Activated CD4-positive, alpha-beta T cell treated with anti-CD3 and anti-CD28 coated beads, Interleukin-2, amount 50 U/mL, for 1 hour (primary cell): ENCODE data around the gene BBIP1.

Experiments used
- DNase-seq: peaks from one replicate; pipeline ENCODE4 v3.0.0-alpha.2; 2020

The BBIP1 gene

DNA sequence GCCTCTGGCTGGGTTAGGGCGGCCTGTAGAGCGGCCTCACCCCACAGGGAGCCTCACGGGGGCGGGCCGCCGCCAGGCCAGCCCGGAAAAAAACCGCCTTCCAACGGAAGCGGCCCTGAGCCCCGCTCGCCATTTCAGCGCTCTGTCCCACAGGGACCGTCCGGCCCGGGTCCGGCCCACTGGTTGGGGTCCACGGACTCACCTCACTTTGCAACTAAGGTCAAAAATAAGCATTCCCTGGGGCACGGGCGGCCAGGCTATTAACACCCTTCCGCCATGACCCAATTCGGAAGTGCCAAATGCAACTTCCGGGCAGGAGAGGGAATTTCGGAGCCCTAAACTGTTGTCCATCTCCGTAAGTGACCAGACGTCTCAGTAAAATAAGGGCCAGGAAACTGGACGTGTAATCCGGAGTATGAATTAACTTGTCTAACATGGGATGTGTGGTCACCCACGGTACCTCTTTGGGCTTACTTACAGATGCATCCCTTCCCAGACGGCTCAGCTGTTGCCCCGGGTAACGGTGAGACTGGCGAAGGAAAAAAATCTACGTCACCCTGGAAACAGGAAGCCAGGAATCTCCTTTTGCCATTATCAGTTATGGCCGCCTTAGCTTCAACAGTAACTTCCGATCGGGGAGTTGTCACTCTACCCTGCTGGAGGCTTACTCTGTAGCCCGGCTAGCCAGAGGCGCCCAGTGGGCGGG lies at the start of gene BBIP1:
TSS of gene BBIP1 (minus strand) at position 538 of the 706 bp plus-strand sequence. CDS start 1,023 bp downstream, outside the sequence.
- no peak for DNase-seq

GRCh38 chr10:110967645-110968044 lies 48.7 kb upstream of the BBIP1 start:
- DNase-seq: no peak

DNA sequence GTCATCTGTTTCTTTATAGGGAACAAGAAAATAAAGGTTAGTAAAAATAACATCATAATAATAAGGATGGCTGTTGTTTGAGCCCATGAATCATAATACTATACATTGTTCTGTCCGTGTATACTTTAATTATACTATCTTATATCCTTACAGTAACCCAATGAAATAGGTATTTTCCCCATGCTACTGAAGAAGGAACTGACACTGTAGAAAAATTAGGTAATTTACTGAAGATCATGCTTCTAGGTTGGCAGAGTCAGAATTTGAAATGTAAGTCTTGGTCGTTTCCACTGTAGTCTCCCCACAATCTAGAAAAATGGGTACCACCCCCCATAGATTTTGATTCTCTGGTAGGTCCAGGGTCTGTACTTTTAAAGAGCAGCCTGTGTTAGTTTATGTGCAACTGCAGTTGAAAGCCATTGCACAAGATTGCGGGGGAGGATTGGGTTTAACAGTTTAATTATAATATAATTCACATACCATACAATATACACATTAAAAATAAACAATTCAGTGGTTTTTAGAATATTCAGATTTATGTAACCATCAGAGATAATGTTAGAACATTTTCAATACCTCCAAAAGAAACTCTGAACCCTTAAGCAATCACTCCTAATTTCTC lies 48.1 kb upstream of the BBIP1 start:
- no peak for DNase-seq

- DNase-seq: no peak
Observed at GRCh38 chr10:110966146-110966545, 47.2 kb upstream of the BBIP1 start.

- DNase-seq: no peak
Observed at GRCh38 chr10:110965216-110965615, 46.2 kb upstream of the BBIP1 start.

DNA sequence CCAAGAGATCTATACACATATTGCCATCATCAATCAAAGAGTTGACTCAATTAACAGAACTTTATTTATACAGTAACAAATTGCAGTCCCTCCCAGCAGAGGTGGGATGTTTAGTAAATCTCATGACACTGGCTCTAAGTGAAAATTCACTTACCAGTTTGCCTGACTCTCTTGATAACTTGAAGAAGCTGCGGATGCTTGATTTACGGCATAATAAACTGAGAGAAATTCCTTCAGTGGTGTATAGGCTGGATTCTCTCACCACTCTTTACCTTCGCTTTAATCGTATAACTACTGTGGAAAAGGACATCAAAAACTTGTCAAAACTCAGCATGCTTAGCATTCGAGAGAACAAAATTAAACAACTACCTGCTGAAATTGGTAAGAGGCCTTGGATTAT lies 45.7 kb upstream of the BBIP1 start:
- no peak for DNase-seq

- no peak for DNase-seq
Observed at GRCh38 chr10:110963162-110963561, 44.2 kb upstream of the BBIP1 start.

DNA sequence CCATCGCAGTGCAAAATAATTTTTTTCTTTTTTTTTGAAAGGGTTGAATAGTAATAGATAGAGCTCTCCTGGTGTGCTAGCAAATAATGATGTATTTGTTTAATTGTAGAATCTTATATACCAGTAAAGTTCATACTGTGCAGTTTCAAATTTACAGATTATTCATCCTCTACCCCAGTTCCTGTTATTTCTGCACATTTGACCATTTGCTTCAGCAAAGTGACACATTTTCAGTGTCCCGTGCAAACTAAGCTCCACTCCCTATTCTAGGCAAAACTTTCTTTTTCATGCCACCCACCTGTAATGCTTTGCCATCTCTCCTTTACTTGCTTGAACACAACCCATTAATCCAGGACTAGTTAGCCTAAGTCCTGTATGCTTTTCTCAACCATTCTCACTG lies 43.5 kb upstream of the BBIP1 start:
- DNase-seq: no peak

GRCh38 chr10:110960333-110960712 lies 41.3 kb upstream of the BBIP1 start:
- no peak for DNase-seq

GRCh38 chr10:110959379-110960332 lies 40.7 kb upstream of the BBIP1 start:
- DNase-seq: no peak

- no peak for DNase-seq
Observed at GRCh38 chr10:110957606-110958005, 38.6 kb upstream of the BBIP1 start.

- DNase-seq: no peak
Observed at GRCh38 chr10:110951381-110951780, 32.4 kb upstream of the BBIP1 start.

DNA sequence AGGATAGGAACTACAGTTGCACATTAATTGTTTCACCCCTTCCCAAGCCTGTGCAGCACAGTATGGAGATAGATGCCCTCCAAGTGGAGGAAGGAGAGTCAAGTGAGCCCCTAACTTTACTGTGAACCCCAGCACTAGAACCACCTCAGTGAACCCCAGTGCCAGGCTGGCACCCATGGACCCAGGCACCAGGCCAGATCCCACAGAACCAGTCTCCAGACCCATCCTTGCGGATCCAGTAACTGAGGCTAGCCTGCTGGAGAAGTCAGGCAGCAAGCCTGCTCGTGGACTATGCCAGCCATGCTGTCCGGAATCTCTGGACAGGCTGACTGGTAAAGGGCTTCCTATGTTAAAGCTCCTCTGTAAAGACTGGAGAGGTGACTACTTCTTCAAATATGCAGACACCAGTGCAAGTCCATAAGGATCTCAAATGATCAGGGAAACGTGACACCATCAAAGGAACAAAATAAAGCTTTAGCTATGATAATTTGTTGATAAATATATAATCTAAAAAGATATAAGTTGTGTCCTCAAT lies 28.1 kb upstream of the BBIP1 start:
- no peak for DNase-seq

DNA sequence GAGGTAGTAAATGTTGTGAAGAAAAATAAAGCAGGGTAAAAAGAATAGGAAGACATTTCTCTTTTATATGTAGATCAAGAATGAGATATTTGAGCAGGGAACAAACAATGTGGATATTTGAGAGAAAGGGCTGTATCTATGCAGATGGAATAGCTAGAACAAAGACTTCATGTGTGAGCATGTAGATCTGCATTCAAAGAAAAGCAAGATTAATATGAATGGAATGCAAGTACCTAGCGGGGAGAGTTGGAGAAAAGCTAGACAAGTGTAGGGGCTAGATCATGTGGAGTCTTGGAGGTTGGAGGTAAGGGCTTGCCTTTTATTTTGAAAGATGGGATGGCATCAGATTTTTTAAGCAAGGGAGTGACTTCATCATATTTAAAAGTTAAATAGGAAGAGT lies 27.5 kb upstream of the BBIP1 start:
- no peak for DNase-seq

DNA sequence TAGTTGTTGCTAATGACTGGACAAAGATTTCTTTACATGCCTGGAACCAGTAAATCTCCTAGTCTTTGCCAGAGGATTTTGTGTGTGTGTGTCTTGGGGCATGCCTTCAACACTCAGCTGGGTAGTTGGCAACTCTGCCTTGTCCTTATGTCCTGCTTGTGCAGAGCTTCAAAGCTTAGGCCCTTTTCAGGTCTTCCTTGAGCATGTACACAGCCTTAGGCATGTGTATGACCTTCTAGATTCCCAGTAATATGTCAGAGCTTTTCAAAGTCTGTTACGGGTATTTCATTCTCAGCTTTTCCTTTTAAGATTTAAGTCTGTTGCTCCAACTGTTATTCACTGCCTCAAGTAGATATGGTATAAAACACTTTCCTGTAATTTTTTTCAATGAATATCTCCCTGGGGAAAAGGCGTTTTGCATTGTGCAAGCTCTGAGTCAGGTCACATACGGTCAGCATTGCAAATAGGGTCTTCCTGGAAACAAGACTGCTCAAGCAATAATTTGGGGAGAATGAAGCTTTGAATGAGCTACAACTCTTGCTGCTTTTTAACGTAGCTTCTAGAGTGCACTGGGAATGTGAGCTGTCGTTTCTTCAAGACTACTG lies 25.9 kb upstream of the BBIP1 start:
- no peak for DNase-seq

DNA sequence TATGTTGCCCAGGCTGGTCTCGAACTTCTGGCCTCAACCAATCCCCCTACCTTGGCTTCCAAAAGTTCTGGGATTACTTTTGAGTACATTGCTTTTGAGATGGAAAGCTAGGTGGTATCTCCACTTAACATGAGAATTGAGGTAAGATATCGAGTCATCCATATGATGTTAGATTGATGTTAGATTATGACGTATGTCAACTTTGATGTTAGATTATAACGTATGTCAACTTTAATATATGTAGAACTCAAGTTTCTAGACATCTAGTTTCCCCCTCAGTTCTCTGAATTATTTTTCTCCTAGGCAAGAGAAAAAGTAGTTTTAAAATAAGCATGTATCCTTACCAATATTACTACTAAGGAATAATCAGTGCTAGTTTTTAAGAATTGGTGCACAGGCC lies 20.4 kb upstream of the BBIP1 start:
- DNase-seq: no peak

DNA sequence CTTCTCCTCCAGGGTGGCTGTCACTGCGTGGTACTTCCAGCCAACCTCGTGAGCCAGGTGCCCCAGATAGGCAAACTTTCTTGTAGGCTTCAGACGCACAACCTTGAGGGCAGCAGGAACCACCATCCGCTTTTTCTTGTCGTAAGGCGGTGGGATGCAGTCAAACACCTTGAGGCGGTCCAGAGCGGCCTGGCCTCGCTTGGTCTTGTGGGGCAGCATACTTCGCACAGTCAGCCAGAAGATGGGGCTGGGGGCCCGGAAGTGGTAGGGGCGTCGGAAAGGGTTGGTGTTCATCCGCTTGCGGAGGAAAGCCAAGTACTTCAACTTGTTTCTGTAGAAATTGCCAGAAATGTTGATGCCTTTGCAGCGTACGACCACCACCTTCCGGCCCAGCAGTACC lies 17.8 kb upstream of the BBIP1 start:
- DNase-seq: no peak

GRCh38 chr10:110932505-110933180 lies 13.7 kb upstream of the BBIP1 start:
- DNase-seq: no peak

GRCh38 chr10:110931769-110932381 lies 12.9 kb upstream of the BBIP1 start:
- DNase-seq: no peak

GRCh38 chr10:110927461-110927860 lies 8.5 kb upstream of the BBIP1 start:
- DNase-seq: no peak

GRCh38 chr10:110923856-110924493 lies 5.0 kb upstream of the BBIP1 start:
- DNase-seq: no peak
